Measurements from ENCODE around the gene KRT82.
"Not testable (repeated sequence)": the region's sequence is repeated elsewhere in the genome, so short reads cannot be mapped to it uniquely, and the experiment has no call there.

KRT82 gene

GRCh38 chr12:52413202-52413601 is 7.1 kb upstream of the KRT82 start:
- DNase-seq (ENCODE audit: low read depth in 1 of 2, low spot score in 1 of 2), result no peak

GRCh38 chr12:52411815-52412214 is 5.7 kb upstream of the KRT82 start:
- no peak for DNase-seq (ENCODE audit: low read depth in 1 of 2, low spot score in 1 of 2)

GRCh38 chr12:52410589-52411248 is 4.6 kb upstream of the KRT82 start:
- DNase-seq (ENCODE audit: low read depth in 1 of 2, low spot score in 1 of 2), result not testable (repeated sequence)

GRCh38 chr12:52407918-52408317 is 1.8 kb upstream of the KRT82 start:
- DNase-seq (ENCODE audit: low read depth in 1 of 2, low spot score in 1 of 2), result no peak

GRCh38 chr12:52404951-52405350 is 1.2 kb downstream of the KRT82 start:
- DNase-seq (ENCODE audit: low read depth in 1 of 2, low spot score in 1 of 2), result no peak

- DNase-seq (ENCODE audit: low read depth in 1 of 2, low spot score in 1 of 2), result no peak
Measured at GRCh38 chr12:52403561-52403960, 2.6 kb downstream of the KRT82 start.

GRCh38 chr12:52402873-52403540 is 3.1 kb downstream of the KRT82 start:
- DNase-seq (ENCODE audit: low read depth in 1 of 2, low spot score in 1 of 2), result no peak

GRCh38 chr12:52402377-52402776 is 3.8 kb downstream of the KRT82 start:
- no peak for DNase-seq (ENCODE audit: low read depth in 1 of 2, low spot score in 1 of 2)

GRCh38 chr12:52401926-52402325 is 4.2 kb downstream of the KRT82 start:
- no peak for DNase-seq (ENCODE audit: low read depth in 1 of 2, low spot score in 1 of 2)

- no peak for DNase-seq (ENCODE audit: low read depth in 1 of 2, low spot score in 1 of 2)
Measured at GRCh38 chr12:52401526-52401925, 4.6 kb downstream of the KRT82 start.

- no peak for DNase-seq (ENCODE audit: low read depth in 1 of 2, low spot score in 1 of 2)
Measured at GRCh38 chr12:52400906-52401305, 5.2 kb downstream of the KRT82 start.

- no peak for DNase-seq (ENCODE audit: low read depth in 1 of 2, low spot score in 1 of 2)
Measured at GRCh38 chr12:52399756-52400155, 6.4 kb downstream of the KRT82 start.

- DNase-seq (ENCODE audit: low read depth in 1 of 2, low spot score in 1 of 2), result no peak
Measured at GRCh38 chr12:52398176-52398575, 8.0 kb downstream of the KRT82 start.

- no peak for DNase-seq (ENCODE audit: low read depth in 1 of 2, low spot score in 1 of 2)
Measured at GRCh38 chr12:52396656-52397055, 9.5 kb downstream of the KRT82 start.

GRCh38 chr12:52395761-52396434 is 10.2 kb downstream of the KRT82 start:
- DNase-seq (ENCODE audit: low read depth in 1 of 2, low spot score in 1 of 2), result no peak

GRCh38 chr12:52394836-52395405 is 11.2 kb downstream of the KRT82 start:
- no peak for DNase-seq (ENCODE audit: low read depth in 1 of 2, low spot score in 1 of 2)

- no peak for DNase-seq (ENCODE audit: low read depth in 1 of 2, low spot score in 1 of 2)
Measured at GRCh38 chr12:52392465-52393007, 13.6 kb downstream of the KRT82 start.

- no peak for DNase-seq (ENCODE audit: low read depth in 1 of 2, low spot score in 1 of 2)
Measured at GRCh38 chr12:52391618-52392002, 14.5 kb downstream of the KRT82 start.

GRCh38 chr12:52390739-52391617 is 15.2 kb downstream of the KRT82 start:
- no peak for DNase-seq (ENCODE audit: low read depth in 1 of 2, low spot score in 1 of 2)

- no peak for DNase-seq (ENCODE audit: low read depth in 1 of 2, low spot score in 1 of 2)
Measured at GRCh38 chr12:52389313-52390207, 16.6 kb downstream of the KRT82 start.

Data from stimulated activated CD4-positive, alpha-beta T cell treated with anti-CD3 and anti-CD28 coated beads, Interleukin-15, amount 100 ng/mL, for 1 hour (primary cell).